Metanephros (tissue), 2 donors: ENCODE results near the gene LILRA5. TPM values are rescaled to one million over a fixed set of nuclear protein-coding genes. Genes with fewer than 3 reads are reported as not detected.

Experiments
- small RNA-seq: library from RNA; depleted of rRNA; stranded (forward); fragments of <200 nt; gene quantifications from one replicate; pipeline ENCODE3, GENCODE V24; 2014; ENCODE audit warnings: low replicate concordance
- total RNA-seq: library from RNA; depleted of rRNA; stranded (reverse); fragments of >200 nt; gene quantifications from one replicate; pipeline ENCODE4 v1.2.3, GENCODE V29; 2014

LILRA5 gene
- total RNA-seq: 6.1 TPM

DNA sequence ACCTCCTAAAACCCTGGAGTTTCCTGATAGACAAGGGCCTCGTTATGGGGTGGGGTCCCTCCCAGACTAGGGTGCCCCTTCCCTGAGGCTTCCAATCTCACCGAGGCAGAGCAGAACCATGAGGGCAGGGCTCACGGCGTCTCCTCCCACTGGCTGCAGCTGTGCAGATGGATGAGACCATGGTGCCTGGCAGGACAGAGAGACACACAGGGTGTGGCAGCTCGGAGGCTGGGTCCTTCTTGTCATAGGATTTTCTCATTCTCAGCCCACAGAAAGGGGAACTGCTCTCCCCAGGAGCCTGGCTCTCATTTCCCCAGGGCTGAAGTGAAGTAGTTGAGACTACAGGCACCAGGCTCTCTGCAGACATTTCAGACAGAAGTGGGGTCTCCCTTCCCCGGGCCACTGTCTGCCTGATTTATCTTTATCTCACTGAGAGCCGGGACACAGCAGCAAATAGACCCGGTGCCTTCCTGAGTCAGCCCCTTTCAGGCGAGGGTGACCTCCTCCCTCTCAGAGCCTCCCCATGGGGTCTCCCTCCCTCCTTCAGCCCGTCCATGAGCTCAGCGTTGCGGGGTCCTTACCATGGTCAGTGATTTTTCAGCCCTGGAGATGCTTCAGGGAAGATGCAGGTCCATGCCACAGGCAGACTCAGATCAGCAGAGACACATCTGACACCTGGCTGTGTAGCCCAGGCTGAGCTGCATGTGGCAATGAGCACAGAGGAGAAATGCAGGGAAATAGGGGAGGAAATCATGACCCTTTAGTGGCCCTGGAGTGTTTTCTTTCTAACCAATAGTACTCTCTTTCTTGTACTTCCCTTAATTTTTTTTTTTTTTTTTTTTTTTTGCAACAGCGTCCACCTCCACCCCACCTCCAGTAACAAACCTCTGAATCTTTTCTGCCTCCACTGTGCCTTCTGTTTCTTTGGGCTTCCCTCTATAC is at the start of gene LILRA5:
Gene LILRA5 (minus strand): TSS at position 731 of the 942 bp plus-strand sequence. CDS start 147 bp downstream, at position 584.

DNA sequence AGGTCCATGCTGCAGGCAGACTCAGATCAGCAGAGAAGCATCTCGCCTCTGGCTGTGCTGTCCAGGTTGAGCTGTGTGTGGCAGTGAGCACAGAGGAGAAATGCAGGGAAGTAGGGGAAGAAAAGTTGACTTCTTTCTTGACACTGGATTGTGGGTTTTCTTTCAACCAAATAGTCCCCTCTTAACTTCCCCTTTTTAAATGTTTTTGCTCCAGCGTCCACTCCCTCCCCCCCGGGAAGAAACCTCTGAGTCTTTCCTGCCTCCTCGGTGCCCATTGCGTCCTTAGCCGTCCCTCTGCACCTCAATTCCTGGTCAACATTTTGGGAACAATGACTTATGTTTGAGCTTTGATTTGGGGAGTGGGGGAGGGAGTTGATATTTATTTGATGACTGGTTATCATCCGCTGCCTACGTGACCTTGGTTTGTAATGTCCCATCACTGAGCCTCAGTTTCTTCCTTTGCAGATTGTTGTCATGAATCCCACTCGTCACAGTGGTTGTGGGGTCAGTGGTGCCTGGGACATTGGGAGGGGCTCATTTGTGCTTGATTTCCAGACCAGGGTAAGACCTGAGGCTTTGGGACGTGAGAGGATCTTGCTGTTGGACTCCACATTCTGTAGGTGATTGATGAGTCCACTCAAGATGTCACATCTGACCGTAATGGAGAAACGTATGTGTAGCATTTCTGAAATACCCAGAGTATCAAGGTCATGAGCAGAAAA is 31.8 kb downstream of the LILRA5 start, which contains the start of gene LILRB2:
Gene LILRB2 (minus strand): TSS at position 104 of the 722 bp plus-strand sequence. CDS start 614 bp downstream, outside the sequence.

DNA sequence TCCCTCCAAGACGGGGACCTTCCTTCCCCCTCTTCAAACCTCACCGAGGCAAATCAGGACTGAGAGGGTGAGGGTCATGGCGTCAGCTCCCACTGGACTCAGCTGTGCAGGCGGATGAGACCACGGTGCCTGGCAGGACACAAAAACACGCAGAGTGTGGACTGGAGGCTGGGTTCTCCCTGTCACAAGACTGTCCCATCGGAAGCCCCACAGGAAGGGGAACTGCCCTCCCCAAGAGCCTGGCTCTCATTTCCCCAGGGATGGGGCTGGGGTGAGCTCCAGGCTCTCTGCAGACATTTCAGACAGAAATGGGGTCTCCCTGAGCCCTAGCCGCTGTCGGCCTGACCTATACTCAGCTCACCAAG is 55.9 kb downstream of the LILRA5 start, which contains the start of gene LILRB5:
Gene LILRB5 (minus strand): TSS at position 158 of the 365 bp plus-strand sequence. CDS start 80 bp downstream, at position 78.

Small RNA genes lying within 50 kb of the gene (small RNA-seq; reads per million reads assigned to genes)
- gene AC245884.12: not detected
- gene MIR4752: not detected
- gene RNU6-1307P: not detected

Other genes starting within 250 kb of the LILRA5 start
- gene VSTM1, start 249.3 kb downstream of the LILRA5 start, total RNA-seq: 2.9 TPM
- 0.18 TPM for gene TARM1, start 231.8 kb downstream of the LILRA5 start, total RNA-seq
- 1.3 TPM for gene OSCAR, start 212.4 kb downstream of the LILRA5 start, total RNA-seq
- 30.8 TPM for gene NDUFA3, start 210.3 kb downstream of the LILRA5 start, total RNA-seq
- gene TFPT, start 197.5 kb downstream of the LILRA5 start, total RNA-seq: 10.2 TPM
- gene PRPF31, start 197.4 kb downstream of the LILRA5 start, total RNA-seq: 46.2 TPM
- 11.9 TPM for gene CNOT3, start 175.4 kb downstream of the LILRA5 start, total RNA-seq
- 5.4 TPM for gene LENG1, start 153.4 kb downstream of the LILRA5 start, total RNA-seq
- gene TMC4, start 140.0 kb downstream of the LILRA5 start, total RNA-seq: 38.7 TPM
- 47.6 TPM for gene MBOAT7, start 123.6 kb downstream of the LILRA5 start, total RNA-seq
- 65.2 TPM for gene TSEN34, start 121.9 kb downstream of the LILRA5 start, total RNA-seq
- 2,181 TPM for gene RPS9, start 112.3 kb downstream of the LILRA5 start, total RNA-seq
- gene LILRB3, start 90.2 kb downstream of the LILRA5 start, total RNA-seq: 18.0 TPM
- 3.3 TPM for gene LILRA6, start 70.4 kb downstream of the LILRA5 start, total RNA-seq
- 4.0 TPM for gene LILRB5, start 55.9 kb downstream of the LILRA5 start, total RNA-seq
- gene LILRB2, start 32.1 kb downstream of the LILRA5 start, total RNA-seq: 4.2 TPM
- 0.82 TPM for gene LILRA4, start 26.0 kb upstream of the LILRA5 start, total RNA-seq
- 13.8 TPM for gene LAIR1, start 51.8 kb upstream of the LILRA5 start, total RNA-seq
- 3.2 TPM for gene TTYH1, start 102.3 kb upstream of the LILRA5 start, total RNA-seq
- 98.2 TPM for gene LENG8, start 136.0 kb upstream of the LILRA5 start, total RNA-seq
- gene LENG9, start 150.6 kb upstream of the LILRA5 start, total RNA-seq: 2.9 TPM
- 35.3 TPM for gene CDC42EP5, start 160.1 kb upstream of the LILRA5 start, total RNA-seq
- gene LAIR2, start 189.7 kb upstream of the LILRA5 start, total RNA-seq: not detected